ENCODE data around the gene CCDC86. TPM values are rescaled to one million over a fixed set of nuclear protein-coding genes. Genes with fewer than 3 reads are reported as not detected.

The CCDC86 gene
- total RNA-seq, 2 experiments from 2014 or later = 8.0 to 9.0 TPM

- Mint-ChIP-seq H3K27ac (no peak overlapping the region), H3K27me3 (no peaks in the 10 kb centered on the region), H3K36me3 (ENCODE audit: low read depth) (peaks cover 76% of the 10 kb centered on the region), H3K9me3 (no peaks in the 10 kb centered on the region), H3K4me1 (ENCODE audit: low read depth) (no peaks in the 10 kb centered on the region), H3K4me3 (no peak overlapping the region)
- Histone ChIP-seq H3K4me3 (ENCODE audit: low read length) (no peak overlapping the region), H3K9me3 (ENCODE audit: control insufficient read depth in 1 of 2, insufficient read depth in 1 of 2, low read length in 2 of 2) (no peaks in the 10 kb centered on the region), H3K27me3 (ENCODE audit: control insufficient read depth in 1 of 2, insufficient read depth in 2 of 2, low read length in 2 of 2) (no peaks in the 10 kb centered on the region), H3K36me3 (ENCODE audit: insufficient read depth, low read length) (peaks cover 30% of the 10 kb centered on the region), H3K4me1 (ENCODE audit: insufficient read depth, low read length) (no peaks in the 10 kb centered on the region), H3K27ac (ENCODE audit: low read depth in 1 of 2, low read length in 2 of 2) (no peak overlapping the region)
- DNase-seq (no peak), ATAC-seq (ENCODE audit: poor library complexity) (no peak)
- intact Hi-C loops (cut with DNase I, micrococcal nuclease) = no loop called here
- ChIA-PET POLR2A (no interaction called here), CTCF (no interaction called here)
- no peak for TF ChIP-seq CTCF (IDR thresholded peaks at IDR 0.05)
Measured at GRCh38 chr11:60879971-60880588, 38.2 kb downstream of the CCDC86 start.

- Histone ChIP-seq H3K27ac (ENCODE audit: low read depth in 1 of 2, low read length in 2 of 2) (no peak overlapping the region), H3K36me3 (ENCODE audit: insufficient read depth, low read length) (peaks cover 30% of the 10 kb centered on the region), H3K4me3 (ENCODE audit: low read length) (no peak overlapping the region), H3K27me3 (ENCODE audit: control insufficient read depth in 1 of 2, insufficient read depth in 2 of 2, low read length in 2 of 2) (no peaks in the 10 kb centered on the region), H3K4me1 (ENCODE audit: insufficient read depth, low read length) (no peaks in the 10 kb centered on the region), H3K9me3 (ENCODE audit: control insufficient read depth in 1 of 2, insufficient read depth in 1 of 2, low read length in 2 of 2) (no peaks in the 10 kb centered on the region)
- ATAC-seq (ENCODE audit: poor library complexity) (no peak), DNase-seq (no peak)
- H3K4me1 Mint-ChIP-seq (ENCODE audit: low read depth) = no peaks in the 10 kb centered on the region
- no peaks in the 10 kb centered on the region for H3K9me3 Mint-ChIP-seq
- ChIA-PET CTCF (no interaction called here), POLR2A (no interaction called here)
- intact Hi-C loops (cut with DNase I, micrococcal nuclease) = no loop called here
- no peak for TF ChIP-seq CTCF (IDR thresholded peaks at IDR 0.05)
- no peak overlapping the region for H3K4me3 Mint-ChIP-seq
- no peaks in the 10 kb centered on the region for H3K27me3 Mint-ChIP-seq
- H3K36me3 Mint-ChIP-seq (ENCODE audit: low read depth) = peaks cover 79% of the 10 kb centered on the region
- no peak overlapping the region for H3K27ac Mint-ChIP-seq
Measured at GRCh38 chr11:60880643-60881282, 38.9 kb downstream of the CCDC86 start.

- Histone ChIP-seq H3K27ac (ENCODE audit: low read depth in 1 of 2, low read length in 2 of 2) (no peak overlapping the region), H3K9me3 (ENCODE audit: control insufficient read depth in 1 of 2, insufficient read depth in 1 of 2, low read length in 2 of 2) (no peaks in the 10 kb centered on the region), H3K4me3 (ENCODE audit: low read length) (no peak overlapping the region), H3K27me3 (ENCODE audit: control insufficient read depth in 1 of 2, insufficient read depth in 2 of 2, low read length in 2 of 2) (no peaks in the 10 kb centered on the region), H3K36me3 (ENCODE audit: insufficient read depth, low read length) (peaks cover 23% of the 10 kb centered on the region), H3K4me1 (ENCODE audit: insufficient read depth, low read length) (no peaks in the 10 kb centered on the region)
- DNase-seq = peak in 7 of 14 experiments; percentile 11 to 64 (median 33)
- Mint-ChIP-seq H3K4me1 (ENCODE audit: low read depth) (peaks cover 6% of the 10 kb centered on the region), H3K36me3 (ENCODE audit: low read depth) (peaks cover 66% of the 10 kb centered on the region), H3K27me3 (no peaks in the 10 kb centered on the region), H3K4me3 (no peak overlapping the region), H3K9me3 (no peaks in the 10 kb centered on the region), H3K27ac (peak overlapping the region; percentile 19)
- peak; percentile 67 for ATAC-seq (ENCODE audit: poor library complexity)
- intact Hi-C loops (cut with DNase I, micrococcal nuclease) = loop anchor here in 1 of 2 experiments (1.0 to 2.0 kb wide), 2 partner anchors 56 to 113 kb away; no protein-coding TSS in a partner anchor
- TF ChIP-seq CTCF (IDR thresholded peaks at IDR 0.05) = no peak
- CTCF ChIA-PET = interaction anchor here (1.1 to 1.7 kb wide), 6 partner anchors 11 to 112 kb away, joined by 3 to 25 read pairs (median 4); no protein-coding TSS in a partner anchor
- POLR2A ChIA-PET = interaction anchor here (1.1 to 1.4 kb wide), 4 partner anchors 16 to 84 kb away, joined by 3 to 6 read pairs (median 4); partner anchors contain the start of gene CD6
Measured at GRCh38 chr11:60887556-60887955, 45.6 kb downstream of the CCDC86 start.

All from CD4-positive, alpha-beta T cell (primary cell).